B cell (primary cell): ENCODE results near the gene KCNJ4.
A peak's percentile ranks its signal among the peaks of the same experiment; 100 is the strongest.

Source experiments
- CTCF ChIP-seq: fragments of 200-600 bp; IDR thresholded peaks from one replicate; pipeline ENCODE4 v1.8.0; 2022; ENCODE audit warnings: antibody characterized with exemption, mild to moderate bottlenecking
- EZH2 ChIP-seq: IDR thresholded peaks from 2 replicates; pipeline ENCODE4 v1.6.1; 2012; ENCODE audit warnings: borderline replicate concordance, low read depth, mild to moderate bottlenecking, moderate library complexity, low read length; ENCODE audit not compliant: insufficient read depth, poor library complexity, severe bottlenecking

- TF ChIP-seq CTCF, result no peak
- peak; percentile 7 for TF ChIP-seq EZH2
These were observed 1.0 kb downstream of the KCNJ4 start for GRCh38 chr22:38453996-38454352.
